Sigmoid colon (tissue), 4 donors: ENCODE results near the gene PRR15.

Source experiments
- CTCF ChIP-seq, 4 experiments: fragments of 450-650 bp in 3 of 4; fragments of 200-600 bp in 1 of 4; IDR thresholded peaks; one replicate each; pipeline ENCODE4 v1.5.1; 2016 to 2019; ENCODE audit warnings: antibody characterized with exemption in 4 of 4, mild to moderate bottlenecking in 3 of 4, moderate library complexity in 2 of 4
- EP300 ChIP-seq, 4 donors: sonication (generic); formaldehyde crosslinking; IDR thresholded peaks; one replicate each; pipeline ENCODE4 v1.6.1; 2017; ENCODE audit warnings: antibody characterized with exemption in 4 of 4
- POLR2A ChIP-seq, 2 donors: fragments of 450-650 bp; IDR thresholded peaks; one replicate each; pipeline ENCODE4 v1.6.1; 2016; ENCODE audit warnings: antibody characterized with exemption in 2 of 2, mild to moderate bottlenecking in 2 of 2, moderate library complexity in 2 of 2
- POLR2AphosphoS5 ChIP-seq, 4 donors: sonication (generic); formaldehyde crosslinking; IDR thresholded peaks; one replicate each; pipeline ENCODE4 v1.6.1; 2017; ENCODE audit warnings: antibody characterized with exemption in 4 of 4

- TF ChIP-seq CTCF (IDR thresholded peaks at IDR 0.05) (no peak), POLR2A (IDR thresholded peaks at IDR 0.05) (no peak), POLR2AphosphoS5 (IDR thresholded peaks at IDR 0.05) (no peak), EP300 (IDR thresholded peaks at IDR 0.05) (no peak)
These were observed 14.8 kb upstream of the PRR15 start for GRCh38 chr7:29548823-29549222.
